ENCODE data around the gene GJA4. TPM values are rescaled to one million over a fixed set of nuclear protein-coding genes. Genes with fewer than 3 reads are reported as not detected.

GJA4 gene
- total RNA-seq, 2 experiments from 2014 or later: not detected

- ChIA-PET CTCF (ENCODE audit: unreplicated experiment) (no interaction called here), POLR2A (no interaction called here)
- Histone ChIP-seq H3K79me2 (ENCODE audit: insufficient read depth, low read depth, low read length) (no peaks in the 10 kb centered on the region), H3K4me3 (ENCODE audit: low read depth, low read length, poor library complexity, severe bottlenecking) (no peak overlapping the region), H4K20me1 (ENCODE audit: insufficient read depth, low read length) (no peaks in the 10 kb centered on the region), H3K36me3 (ENCODE audit: insufficient read depth, low read length) (no peaks in the 10 kb centered on the region), H3K9me3 (ENCODE audit: low read length) (no peaks in the 10 kb centered on the region), H3K27ac (ENCODE audit: low read depth, low read length, poor library complexity, severe bottlenecking) (no peak overlapping the region), H3K9me2 (ENCODE audit: insufficient read depth, low read length) (no peaks in the 10 kb centered on the region), H3K4me2 (ENCODE audit: low read length) (no peak overlapping the region), H2AFZ (ENCODE audit: low read length) (no peak overlapping the region), H3K4me1 (ENCODE audit: insufficient read depth, low read length, poor library complexity, severe bottlenecking) (no peaks in the 10 kb centered on the region)
- intact Hi-C loops (cut with micrococcal nuclease; ENCODE audit: unreplicated experiment): no loop called here
- BruUV-seq (replicated peaks): no TSS peak
- no peak for TF ChIP-seq CTCF (conservative IDR thresholded peaks at IDR 0.05; ENCODE audit: low read length)
- TF ChIP-seq EZH2phosphoT487 (IDR thresholded peaks at IDR 0.05; ENCODE audit: borderline replicate concordance, low read depth, low read length): no peak
- DNase-seq (ENCODE audit: low spot score): no peak
These were observed 12.3 kb upstream of the GJA4 start for GRCh38 chr1:34780528-34780927.

- no TSS peak for BruUV-seq (replicated peaks)
- DNase-seq (ENCODE audit: low spot score): no peak
- H3K79me2 ChIP-seq (ENCODE audit: insufficient read depth, low read depth, low read length): no peaks in the 10 kb centered on the region
- ChIA-PET POLR2A (no interaction called here), CTCF (ENCODE audit: unreplicated experiment) (no interaction called here)
- no peaks in the 10 kb centered on the region for H3K36me3 ChIP-seq (ENCODE audit: insufficient read depth, low read length)
- no peaks in the 10 kb centered on the region for H3K9me3 ChIP-seq (ENCODE audit: low read length)
- no peaks in the 10 kb centered on the region for H3K4me1 ChIP-seq (ENCODE audit: insufficient read depth, low read length, poor library complexity, severe bottlenecking)
- no peak within 1 kb of the TSS for H3K4me2 ChIP-seq (ENCODE audit: low read length)
- no peaks in the 10 kb centered on the region for H4K20me1 ChIP-seq (ENCODE audit: insufficient read depth, low read length)
- H3K4me3 ChIP-seq (ENCODE audit: low read depth, low read length, poor library complexity, severe bottlenecking): no peak within 1 kb of the TSS
- no peak for TF ChIP-seq CTCF (conservative IDR thresholded peaks at IDR 0.05; ENCODE audit: low read length)
- TF ChIP-seq EZH2phosphoT487 (IDR thresholded peaks at IDR 0.05; ENCODE audit: borderline replicate concordance, low read depth, low read length): no peak
- intact Hi-C loops (cut with micrococcal nuclease; ENCODE audit: unreplicated experiment): no loop called here
- H2AFZ ChIP-seq (ENCODE audit: low read length): no peak within 1 kb of the TSS
- H3K27ac ChIP-seq (ENCODE audit: low read depth, low read length, poor library complexity, severe bottlenecking): no peak within 1 kb of the TSS
- H3K9me2 ChIP-seq (ENCODE audit: insufficient read depth, low read length): no peaks in the 10 kb centered on the region
These were observed 11.5 kb upstream of the GJA4 start, which contains the start of gene GJB3 for GRCh38 chr1:34781071-34781843. TSS of gene GJB3 (plus strand) at chr1:34781214. CDS start at chr1:34784763, 3,549 bp downstream.

- H3K9me3 ChIP-seq (ENCODE audit: low read length): no peaks in the 10 kb centered on the region
- no peaks in the 10 kb centered on the region for H3K4me1 ChIP-seq (ENCODE audit: insufficient read depth, low read length, poor library complexity, severe bottlenecking)
- CTCF ChIA-PET (ENCODE audit: unreplicated experiment): no interaction called here
- no peak for DNase-seq (ENCODE audit: low spot score)
- no peaks in the 10 kb centered on the region for H3K9me2 ChIP-seq (ENCODE audit: insufficient read depth, low read length)
- H3K4me2 ChIP-seq (ENCODE audit: low read length): no peak overlapping the region
- no TSS peak for BruUV-seq (replicated peaks)
- H2AFZ ChIP-seq (ENCODE audit: low read length): no peak overlapping the region
- no peaks in the 10 kb centered on the region for H3K36me3 ChIP-seq (ENCODE audit: insufficient read depth, low read length)
- intact Hi-C loops (cut with micrococcal nuclease; ENCODE audit: unreplicated experiment): no loop called here
- POLR2A ChIA-PET: no interaction called here
- H4K20me1 ChIP-seq (ENCODE audit: insufficient read depth, low read length): no peaks in the 10 kb centered on the region
- no peak overlapping the region for H3K27ac ChIP-seq (ENCODE audit: low read depth, low read length, poor library complexity, severe bottlenecking)
- TF ChIP-seq EZH2phosphoT487 (IDR thresholded peaks at IDR 0.05; ENCODE audit: borderline replicate concordance, low read depth, low read length): no peak
- TF ChIP-seq CTCF (conservative IDR thresholded peaks at IDR 0.05; ENCODE audit: low read length): no peak
- no peak overlapping the region for H3K4me3 ChIP-seq (ENCODE audit: low read depth, low read length, poor library complexity, severe bottlenecking)
- no peaks in the 10 kb centered on the region for H3K79me2 ChIP-seq (ENCODE audit: insufficient read depth, low read depth, low read length)
These were observed 10.9 kb upstream of the GJA4 start for GRCh38 chr1:34781844-34782391.
